Neuronal stem cell (in vitro differentiated cells): ENCODE measurements around the gene XPR1.
"Not testable (repeated sequence)": the region's sequence is repeated elsewhere in the genome, so short reads cannot be mapped to it uniquely, and the experiment has no call there.

Experiments used
- DNase-seq: peaks from one replicate; pipeline ENCODE4 v3.0.0-alpha.2; 2013; ENCODE audit warnings: low spot score
- H2AFZ ChIP-seq: one replicate; pipeline ENCODE4 v1.6.1; 2013; ENCODE audit warnings: mild to moderate bottlenecking, low read length, inconsistent platforms
- H2AK5ac ChIP-seq: 2 replicates; pipeline ENCODE4 v1.6.1; 2013; ENCODE audit warnings: low read depth, mild to moderate bottlenecking, inconsistent platforms, low read length, moderate library complexity, mixed read lengths
- H2BK120ac ChIP-seq: 2 replicates; pipeline ENCODE4 v1.6.1; 2013; ENCODE audit warnings: low read depth, mild to moderate bottlenecking, inconsistent platforms, low read length, moderate library complexity, mixed read lengths
- H2BK12ac ChIP-seq: one replicate; pipeline ENCODE4 v1.6.1; 2013; ENCODE audit warnings: low read length, inconsistent platforms
- H2BK15ac ChIP-seq: 2 replicates; pipeline ENCODE4 v1.6.1; 2013; ENCODE audit warnings: mild to moderate bottlenecking, low read length, inconsistent platforms, mixed read lengths
- H2BK5ac ChIP-seq: one replicate; pipeline ENCODE4 v1.6.1; 2013; ENCODE audit warnings: inconsistent platforms, mild to moderate bottlenecking, low read length, moderate library complexity
- H3K14ac ChIP-seq: one replicate; pipeline ENCODE4 v1.6.1; 2013; ENCODE audit warnings: low read length, inconsistent platforms
- H3K18ac ChIP-seq: 2 replicates; pipeline ENCODE4 v1.6.1; 2013; ENCODE audit warnings: low read length, inconsistent platforms
- H3K23ac ChIP-seq: 2 replicates; pipeline ENCODE4 v1.6.1; 2013; ENCODE audit warnings: low read depth, mild to moderate bottlenecking, mixed read lengths, low read length, inconsistent platforms; ENCODE audit not compliant: poor library complexity
- H3K27ac ChIP-seq: replicated peaks from 3 replicates; pipeline ENCODE4 v1.5.1; 2013; ENCODE audit warnings: low read length, inconsistent platforms
- H3K27me3 ChIP-seq, 3 experiments: 2 replicates each; pipeline ENCODE4 v1.6.1; 2013; ENCODE audit warnings: low read length in 3 of 3, mild to moderate bottlenecking in 2 of 3, inconsistent platforms in 1 of 3, low read depth in 1 of 3, mixed read lengths in 1 of 3, moderate library complexity in 1 of 3; ENCODE audit not compliant: control insufficient read depth in 3 of 3, insufficient read depth in 3 of 3
- H3K36me3 ChIP-seq, 2 donors: replicated peaks in 1 of 2; 2 replicates each; pipeline ENCODE4 v1.6.1; 2013; ENCODE audit warnings: low read length in 2 of 2; ENCODE audit not compliant: control insufficient read depth in 2 of 2, insufficient read depth in 2 of 2
- H3K4ac ChIP-seq: 2 replicates; pipeline ENCODE4 v1.6.1; 2013; ENCODE audit warnings: inconsistent platforms, mild to moderate bottlenecking, low read length, moderate library complexity
- H3K4me1 ChIP-seq, 2 donors: 1 replicate in 1 of 2; 2 replicates in 1 of 2; pipeline ENCODE4 v1.6.1; 2013; ENCODE audit warnings: low read length in 2 of 2, low read depth in 1 of 2; ENCODE audit not compliant: control insufficient read depth in 2 of 2, insufficient read depth in 1 of 2
- H3K4me2 ChIP-seq: one replicate; pipeline ENCODE4 v1.6.1; 2013; ENCODE audit warnings: mild to moderate bottlenecking, low read length, inconsistent platforms; ENCODE audit not compliant: insufficient read depth, poor library complexity, severe bottlenecking
- H3K4me3 ChIP-seq, 2 donors: 2 replicates each; pipeline ENCODE4 v1.5.1; 2013; ENCODE audit warnings: low read length in 2 of 2, mild to moderate bottlenecking in 2 of 2, inconsistent platforms in 1 of 2, moderate library complexity in 1 of 2
- H3K79me1 ChIP-seq: one replicate; pipeline ENCODE4 v1.6.1; 2013; ENCODE audit warnings: low read depth, mild to moderate bottlenecking, inconsistent platforms, low read length, moderate library complexity
- H3K9ac ChIP-seq: one replicate; pipeline ENCODE4 v1.6.1; 2013; ENCODE audit warnings: mild to moderate bottlenecking, low read depth, low read length, inconsistent platforms; ENCODE audit not compliant: poor library complexity
- H3K9me3 ChIP-seq, 2 donors: replicated peaks in 1 of 2; 2 replicates each; pipeline versions ENCODE3 to v1.6.1; 2013; ENCODE audit warnings: low read length in 2 of 2, mild to moderate bottlenecking in 2 of 2, inconsistent platforms in 1 of 2, low read depth in 1 of 2, mixed read lengths in 1 of 2, moderate library complexity in 1 of 2; ENCODE audit not compliant: control insufficient read depth in 2 of 2, insufficient read depth in 1 of 2
- H4K8ac ChIP-seq: one replicate; pipeline ENCODE4 v1.6.1; 2013; ENCODE audit warnings: low read depth, mild to moderate bottlenecking, inconsistent platforms, low read length, moderate library complexity
- H4K91ac ChIP-seq: one replicate; pipeline ENCODE4 v1.6.1; 2013; ENCODE audit warnings: low read length, low read depth, mild to moderate bottlenecking, inconsistent platforms; ENCODE audit not compliant: poor library complexity
- WGBS, 2 donors: extraction: QIAGEN DNeasy Blood & Tissue Kit; methylation state at CpG; one replicate each; pipeline ENCODE4 v1.1.7; 2013; ENCODE audit warnings: missing lambda C conversion rate in 2 of 2, mixed read lengths in 1 of 2; ENCODE audit not compliant: insufficient read length in 2 of 2, insufficient replicate concordance in 1 of 2; ENCODE audit errors: extremely low coverage in 2 of 2; 5-methylcytosine and 5-hydroxymethylcytosine counted together

Gene XPR1

GRCh38 chr1:180696361-180696760 lies 64.5 kb downstream of the XPR1 start:
- Histone ChIP-seq H3K9me3 (peaks cover 0 to 39% of the 10 kb centered on the region in 2 donors), H4K8ac (no peak overlapping the region), H2AFZ (no peak overlapping the region), H3K23ac (no peak overlapping the region), H3K27ac (no peak overlapping the region), H3K4me1 (peaks cover 0 to 10% of the 10 kb centered on the region in 2 donors), H3K79me1 (no peaks in the 10 kb centered on the region), H4K91ac (no peak overlapping the region), H3K27me3 (no peaks in the 10 kb centered on the region), H3K14ac (no peak overlapping the region), H3K4me2 (no peak overlapping the region), H3K4ac (no peak overlapping the region), H2BK5ac (no peak overlapping the region), H2BK12ac (no peak overlapping the region), H2AK5ac (no peak overlapping the region), H3K36me3 (no peaks in the 10 kb centered on the region), H3K9ac (no peak overlapping the region), H3K18ac (no peak overlapping the region), H2BK15ac (no peak overlapping the region), H3K4me3 (no peak overlapping the region), H2BK120ac (no peak overlapping the region)
- no CpG with 5 or more reads among the region's 1 CpG for WGBS, 2 donors
- DNase-seq = no peak

GRCh38 chr1:180698580-180698979 lies 66.8 kb downstream of the XPR1 start:
- Histone ChIP-seq H3K9me3 (peaks cover 5 to 49% of the 10 kb centered on the region in 2 donors), H2BK12ac (no peak overlapping the region), H3K36me3 (no peaks in the 10 kb centered on the region), H3K27ac (no peak overlapping the region), H3K9ac (no peak overlapping the region), H3K4ac (no peak overlapping the region), H3K4me2 (no peak overlapping the region), H2BK15ac (no peak overlapping the region), H2AFZ (no peak overlapping the region), H3K23ac (no peak overlapping the region), H3K14ac (no peak overlapping the region), H2BK5ac (no peak overlapping the region), H2BK120ac (no peak overlapping the region), H3K27me3 (no peaks in the 10 kb centered on the region), H4K91ac (no peak overlapping the region), H3K79me1 (no peaks in the 10 kb centered on the region), H4K8ac (no peak overlapping the region), H3K4me1 (no peaks in the 10 kb centered on the region), H2AK5ac (no peak overlapping the region), H3K4me3 (no peak overlapping the region), H3K18ac (no peak overlapping the region)
- no peak for DNase-seq
- no CpG with 5 or more reads among the region's 1 CpG for WGBS, 2 donors

DNA sequence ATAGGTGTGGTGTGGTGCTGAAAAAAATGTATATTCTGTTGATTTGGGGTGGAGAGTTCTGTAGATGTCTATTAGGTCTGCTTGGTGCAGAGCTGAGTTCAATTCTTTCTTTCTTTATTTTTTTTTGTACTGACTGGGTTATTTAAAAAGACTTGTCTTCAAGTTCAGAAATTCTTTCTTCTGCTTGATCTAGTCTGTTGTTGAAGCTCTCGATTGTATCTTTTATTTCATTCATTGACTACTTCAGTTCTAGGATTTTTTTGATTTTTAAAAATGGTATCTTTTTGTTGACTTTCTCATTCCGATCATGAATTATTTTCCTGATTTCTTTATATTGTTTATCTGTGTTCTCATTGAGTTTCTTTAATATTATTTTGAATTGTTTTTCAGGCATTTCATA lies 70.6 kb downstream of the XPR1 start:
- not testable (repeated sequence) for DNase-seq, H3K79me1 ChIP-seq, H2AFZ ChIP-seq, H3K4me2 ChIP-seq, H2BK5ac ChIP-seq, H3K14ac ChIP-seq, H3K9ac ChIP-seq, H3K36me3 ChIP-seq, H3K4ac ChIP-seq, H4K91ac ChIP-seq, H3K4me1 ChIP-seq, H3K23ac ChIP-seq, H2BK120ac ChIP-seq, H2BK15ac ChIP-seq, H3K4me3 ChIP-seq, H2BK12ac ChIP-seq, H3K27ac ChIP-seq, H2AK5ac ChIP-seq, H3K18ac ChIP-seq, H4K8ac ChIP-seq, H3K27me3 ChIP-seq
- no CpG with 5 or more reads among the region's 2 CpGs for WGBS, 2 donors
- peaks cover 5 to 30% of the 10 kb centered on the region in 2 donors for H3K9me3 ChIP-seq

DNA sequence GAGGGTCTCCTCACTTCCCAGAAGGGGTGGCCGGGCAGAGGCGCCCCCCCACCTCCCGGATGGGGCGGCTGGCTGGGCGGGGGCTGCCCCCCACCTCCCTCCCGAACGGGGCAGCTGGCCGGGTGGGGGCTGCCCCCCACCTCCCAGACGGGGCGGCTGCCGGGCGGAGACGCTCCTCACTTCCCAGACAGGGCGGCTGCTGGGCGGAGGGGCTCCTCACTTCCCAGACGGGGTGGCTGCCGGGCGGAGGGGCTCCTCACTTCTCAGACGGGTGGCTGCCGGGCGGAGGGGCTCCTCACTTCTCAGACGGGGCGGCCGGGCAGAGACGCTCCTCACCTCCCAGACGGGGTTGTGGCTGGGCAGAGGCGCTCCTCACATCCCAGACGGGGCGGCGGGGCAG lies 78.9 kb downstream of the XPR1 start:
- H4K8ac ChIP-seq, H3K4ac ChIP-seq, H3K4me3 ChIP-seq, H3K4me2 ChIP-seq, H2BK12ac ChIP-seq, H3K9ac ChIP-seq, H4K91ac ChIP-seq, H2AK5ac ChIP-seq, H2AFZ ChIP-seq, H3K79me1 ChIP-seq, H3K4me1 ChIP-seq, H3K36me3 ChIP-seq, H3K27me3 ChIP-seq, H3K14ac ChIP-seq, H2BK5ac ChIP-seq, DNase-seq, H2BK15ac ChIP-seq, H3K23ac ChIP-seq, H3K18ac ChIP-seq, H2BK120ac ChIP-seq, H3K27ac ChIP-seq: not testable (repeated sequence)
- H3K9me3 ChIP-seq = peaks cover 0 to 16% of the 10 kb centered on the region in 2 donors
- no CpG with 5 or more reads among the region's 30 CpGs for WGBS, 2 donors
